Mesothelial cell of epicardium (in vitro differentiated cells): ENCODE measurements around the gene NLGN1. TPM values are rescaled to one million over a fixed set of nuclear protein-coding genes. Genes with fewer than 3 reads are reported as not detected.

Source experiments
- DNase-seq, 2 experiments: peaks; one replicate each; pipeline ENCODE4 v3.0.0; 2021; ENCODE audit warnings: low spot score in 2 of 2; ENCODE audit not compliant: unreplicated experiment in 2 of 2
- H3K27ac Mint-ChIP-seq: 2 replicates; pipeline ENCODE4 v1.8.0; 2021; ENCODE audit warnings: mixed read lengths
- H3K27me3 Mint-ChIP-seq: 2 replicates; pipeline ENCODE4 v1.8.0; 2021; ENCODE audit warnings: low read depth, mixed read lengths
- H3K36me3 Mint-ChIP-seq: 2 replicates; pipeline ENCODE4 v1.8.0; 2021; ENCODE audit warnings: mixed read lengths
- H3K4me1 Mint-ChIP-seq: 2 replicates; pipeline ENCODE4 v1.8.0; 2021; ENCODE audit warnings: mixed read lengths
- H3K4me3 Mint-ChIP-seq: 2 replicates; pipeline ENCODE4 v1.8.0; 2021; ENCODE audit warnings: mild to moderate bottlenecking, moderate library complexity, mixed read lengths
- H3K9me3 Mint-ChIP-seq: 2 replicates; pipeline ENCODE4 v1.8.0; 2021; ENCODE audit warnings: mixed read lengths
- total RNA-seq: library from RNA; stranded (reverse); gene quantifications from 3 replicates; pipeline ENCODE4 v1.2.1, GENCODE V29; 2021
- TF ChIP-seq, protein P1 (sequence below): fragments of 200-600 bp; sonication (generic); IDR thresholded peaks from one replicate; pipeline ENCODE4 v1.5.0; 2021; ENCODE audit warnings: antibody characterized with exemption; ENCODE audit not compliant: unreplicated experiment

Gene NLGN1
- total RNA-seq, 1 donor from 2014 or later: 4.2 TPM

DNA sequence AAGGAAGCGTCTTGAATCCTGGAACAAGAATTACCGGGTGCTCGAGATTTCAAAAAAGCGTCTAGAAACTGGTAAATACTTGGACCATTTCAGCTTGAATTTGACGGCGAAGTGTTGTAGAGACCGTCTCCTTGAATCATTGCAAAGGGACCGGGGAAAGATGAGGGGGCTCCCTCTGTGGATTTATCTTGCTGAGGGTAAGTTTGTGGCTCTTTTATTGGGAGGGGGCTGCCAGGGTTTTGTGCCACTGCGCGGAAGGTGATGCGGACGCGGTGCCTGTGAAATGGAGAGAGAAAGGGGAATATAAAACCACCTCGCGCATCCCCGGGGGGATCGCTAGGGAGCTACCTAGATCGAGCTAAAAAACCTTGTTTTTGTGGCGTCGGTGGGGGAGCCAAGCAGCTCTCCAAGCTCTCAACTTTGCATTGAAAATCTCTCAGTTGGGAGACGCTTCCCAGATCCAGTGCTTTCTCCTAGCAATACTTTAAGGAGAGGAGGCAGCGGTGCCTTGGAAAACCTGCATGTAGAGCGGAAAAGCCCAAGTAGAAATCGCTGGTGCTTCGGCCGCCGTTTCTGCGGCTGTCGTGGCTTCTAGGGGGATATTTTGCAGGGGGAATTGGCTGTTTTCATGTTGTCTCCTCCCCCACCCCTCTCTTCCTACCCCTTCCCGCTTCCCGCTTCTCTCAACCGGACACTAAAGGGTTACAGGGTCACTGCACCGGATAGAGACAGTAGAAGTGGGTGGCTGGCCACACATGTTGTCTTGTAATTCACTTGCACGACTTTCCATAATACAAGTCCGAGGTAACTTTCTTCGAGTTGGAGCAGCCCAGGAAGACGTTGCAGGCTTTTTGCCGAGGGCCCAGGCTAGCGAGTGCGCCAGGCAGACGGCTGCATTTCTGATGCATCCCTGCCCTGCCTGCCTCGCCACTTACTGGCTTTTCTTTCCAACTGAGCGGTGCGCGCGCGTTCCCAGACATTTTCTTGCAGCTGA is 187.6 kb downstream of the NLGN1 start:
- no peaks in the 10 kb centered on the region for H3K36me3 Mint-ChIP-seq
- peak overlapping the region; percentile 24 for H3K27ac Mint-ChIP-seq
- peaks cover 39% of the 10 kb centered on the region for H3K27me3 Mint-ChIP-seq
- TF ChIP-seq, protein P1, sequence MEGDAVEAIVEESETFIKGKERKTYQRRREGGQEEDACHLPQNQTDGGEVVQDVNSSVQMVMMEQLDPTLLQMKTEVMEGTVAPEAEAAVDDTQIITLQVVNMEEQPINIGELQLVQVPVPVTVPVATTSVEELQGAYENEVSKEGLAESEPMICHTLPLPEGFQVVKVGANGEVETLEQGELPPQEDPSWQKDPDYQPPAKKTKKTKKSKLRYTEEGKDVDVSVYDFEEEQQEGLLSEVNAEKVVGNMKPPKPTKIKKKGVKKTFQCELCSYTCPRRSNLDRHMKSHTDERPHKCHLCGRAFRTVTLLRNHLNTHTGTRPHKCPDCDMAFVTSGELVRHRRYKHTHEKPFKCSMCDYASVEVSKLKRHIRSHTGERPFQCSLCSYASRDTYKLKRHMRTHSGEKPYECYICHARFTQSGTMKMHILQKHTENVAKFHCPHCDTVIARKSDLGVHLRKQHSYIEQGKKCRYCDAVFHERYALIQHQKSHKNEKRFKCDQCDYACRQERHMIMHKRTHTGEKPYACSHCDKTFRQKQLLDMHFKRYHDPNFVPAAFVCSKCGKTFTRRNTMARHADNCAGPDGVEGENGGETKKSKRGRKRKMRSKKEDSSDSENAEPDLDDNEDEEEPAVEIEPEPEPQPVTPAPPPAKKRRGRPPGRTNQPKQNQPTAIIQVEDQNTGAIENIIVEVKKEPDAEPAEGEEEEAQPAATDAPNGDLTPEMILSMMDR: no peak
- peak in 1 of 2 experiments; percentile 49 for DNase-seq
- peaks cover 25% of the 10 kb centered on the region for H3K4me1 Mint-ChIP-seq
- no peaks in the 10 kb centered on the region for H3K9me3 Mint-ChIP-seq
- peak overlapping the region; percentile 82 for H3K4me3 Mint-ChIP-seq

DNA sequence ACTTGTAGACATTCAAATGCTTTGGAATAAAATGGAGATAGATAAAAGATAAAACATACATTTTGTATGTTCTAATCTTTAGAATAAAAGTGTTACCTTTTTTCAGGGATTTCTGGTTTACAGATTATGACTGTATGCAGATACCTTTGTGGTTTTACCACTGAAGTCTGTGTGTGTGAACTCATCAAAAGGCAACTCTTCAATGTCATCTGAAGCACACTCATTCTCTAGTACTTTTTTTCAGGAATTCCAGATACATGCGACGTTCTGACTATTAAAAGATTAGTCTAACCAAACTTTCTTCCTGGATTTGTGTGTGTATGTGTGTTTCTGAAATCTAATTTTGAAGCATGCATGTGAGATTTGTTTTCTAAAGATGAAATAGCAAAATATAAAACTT is 188.6 kb downstream of the NLGN1 start:
- TF ChIP-seq, protein P1: no peak
- Mint-ChIP-seq H3K9me3 (no peaks in the 10 kb centered on the region), H3K4me1 (peaks cover 25% of the 10 kb centered on the region), H3K36me3 (no peaks in the 10 kb centered on the region), H3K27me3 (peaks cover 39% of the 10 kb centered on the region), H3K27ac (no peak overlapping the region), H3K4me3 (peak overlapping the region; percentile 82)
- no peak for DNase-seq

DNA sequence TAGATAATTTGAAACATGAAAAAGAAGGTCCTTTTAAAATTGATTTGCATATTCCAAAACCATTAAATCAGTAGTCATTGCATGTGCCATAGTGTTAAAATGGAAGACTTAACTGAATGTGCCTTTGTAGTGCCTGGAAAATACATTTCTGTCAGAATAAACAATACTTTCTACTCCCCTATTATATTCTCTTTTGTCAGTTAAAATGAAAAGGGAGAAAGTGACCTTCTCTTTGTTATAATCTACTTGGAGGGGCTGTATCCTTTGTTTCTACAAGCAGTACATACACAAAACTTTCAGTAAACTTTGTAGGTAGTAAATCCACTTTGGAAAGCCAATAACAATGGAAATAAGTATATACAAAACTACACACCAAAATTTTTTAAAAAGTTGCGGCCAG is 189.5 kb downstream of the NLGN1 start:
- Mint-ChIP-seq H3K4me3 (no peak overlapping the region), H3K27ac (no peak overlapping the region), H3K36me3 (no peaks in the 10 kb centered on the region), H3K27me3 (peaks cover 39% of the 10 kb centered on the region), H3K9me3 (no peaks in the 10 kb centered on the region), H3K4me1 (peaks cover 25% of the 10 kb centered on the region)
- TF ChIP-seq, protein P1: no peak
- DNase-seq: no peak

DNA sequence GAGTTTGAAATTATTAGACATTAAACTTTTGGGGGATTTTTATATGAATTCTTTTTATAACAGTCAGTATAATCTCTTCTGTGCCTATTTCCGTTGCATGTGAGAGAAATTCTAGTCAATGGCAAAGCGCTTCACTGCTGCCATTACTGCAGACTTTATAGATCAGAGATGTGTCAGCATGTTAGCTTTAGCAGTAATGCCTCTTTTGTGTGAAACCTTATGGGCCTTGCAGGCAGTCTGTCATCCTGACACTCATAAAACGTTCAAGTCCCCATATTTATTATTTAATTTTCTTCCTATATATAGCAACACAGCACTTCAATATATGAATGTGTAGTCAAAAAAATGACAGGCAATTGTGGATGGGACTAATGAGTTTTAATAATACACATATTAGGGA is 191.0 kb downstream of the NLGN1 start:
- Mint-ChIP-seq H3K27me3 (peaks cover 39% of the 10 kb centered on the region), H3K4me3 (no peak overlapping the region), H3K9me3 (peaks cover 5% of the 10 kb centered on the region), H3K27ac (no peak overlapping the region), H3K36me3 (no peaks in the 10 kb centered on the region), H3K4me1 (peaks cover 25% of the 10 kb centered on the region)
- no peak for DNase-seq
- TF ChIP-seq, protein P1: no peak

DNA sequence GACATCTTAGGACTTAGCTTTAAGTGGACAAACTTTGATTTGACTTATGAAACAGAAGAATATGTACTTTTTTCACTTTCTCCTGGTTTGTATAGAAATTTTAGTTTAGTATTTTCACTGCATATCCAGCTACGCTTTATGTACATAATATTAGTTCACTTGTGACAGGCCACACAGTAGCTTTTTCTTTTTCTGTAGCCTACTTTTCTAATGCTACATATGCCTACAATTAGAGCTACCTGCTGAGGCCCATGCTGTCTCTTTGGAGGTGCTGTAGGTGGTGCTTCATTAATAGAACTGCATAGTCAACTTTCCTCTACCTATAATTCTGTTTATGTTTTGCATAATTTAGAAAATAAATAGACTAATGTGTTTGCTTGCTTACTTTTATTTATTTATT is 191.6 kb downstream of the NLGN1 start:
- Mint-ChIP-seq H3K27me3 (peaks cover 36% of the 10 kb centered on the region), H3K4me3 (no peak overlapping the region), H3K27ac (no peak overlapping the region), H3K36me3 (no peaks in the 10 kb centered on the region), H3K4me1 (peaks cover 19% of the 10 kb centered on the region), H3K9me3 (peaks cover 6% of the 10 kb centered on the region)
- DNase-seq: no peak
- TF ChIP-seq, protein P1: no peak
